GM18951 (cell line): ENCODE measurements around the gene DDX11.
"Not testable (repeated sequence)": the region's sequence is repeated elsewhere in the genome, so short reads cannot be mapped to it uniquely, and the experiment has no call there.

Source experiments
- POLR2A ChIP-seq: IDR thresholded peaks from 4 replicates; pipeline ENCODE4 v1.6.1; 2011; ENCODE audit warnings: mild to moderate bottlenecking; ENCODE audit not compliant: insufficient read length, insufficient read depth; ENCODE audit errors: extremely low read depth
- in situ Hi-C: fragments of 300-500 bp; cut with MboI; formaldehyde crosslinking; loops from one replicate; pipeline ENCODE4 v1.12.0; 2022; ENCODE audit warnings: low sequenced_read_pairs, mixed read lengths, inconsistent platforms; ENCODE audit not compliant: unreplicated experiment

Gene DDX11

GRCh38 chr12:31086032-31086431 is 12.4 kb downstream of the DDX11 start:
- in situ Hi-C loops, result not testable (repeated sequence)

GRCh38 chr12:31087486-31087885 is 13.8 kb downstream of the DDX11 start:
- in situ Hi-C loops, result not testable (repeated sequence)

GRCh38 chr12:31087956-31088355 is 14.3 kb downstream of the DDX11 start:
- in situ Hi-C loops, result not testable (repeated sequence)

- in situ Hi-C loops, result no loop called here
These were observed 15.4 kb downstream of the DDX11 start for GRCh38 chr12:31089072-31089471.

DNA sequence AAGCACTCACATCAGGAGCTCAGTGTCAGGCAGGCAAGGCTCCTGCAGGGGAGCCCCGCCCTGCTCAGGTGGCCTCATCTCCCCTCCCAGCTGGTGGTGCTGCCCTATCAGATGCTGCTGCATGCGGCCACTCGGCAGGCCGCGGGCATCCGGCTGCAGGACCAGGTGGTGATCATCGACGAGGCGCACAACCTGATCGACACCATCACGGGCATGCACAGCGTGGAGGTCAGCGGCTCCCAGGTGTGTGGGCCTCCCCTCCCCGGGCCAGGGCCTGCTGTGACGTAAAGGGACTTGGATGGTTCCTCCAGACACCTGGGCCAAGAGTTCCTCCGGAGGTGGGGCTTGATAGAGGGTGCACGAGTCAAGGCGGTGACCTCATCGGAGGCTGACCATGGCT is 18.0 kb downstream of the DDX11 start:
- in situ Hi-C loops, result not testable (repeated sequence)

More at GRCh38 chr12:31089072-31089471, 15.4 kb downstream of the DDX11 start:
- TF ChIP-seq POLR2A, result no peak

GRCh38 chr12:31092718-31093117 is 19.1 kb downstream of the DDX11 start:
- in situ Hi-C loops, result not testable (repeated sequence)

- in situ Hi-C loops, result not testable (repeated sequence)
These were observed 21.6 kb downstream of the DDX11 start for GRCh38 chr12:31095080-31095860.

DNA sequence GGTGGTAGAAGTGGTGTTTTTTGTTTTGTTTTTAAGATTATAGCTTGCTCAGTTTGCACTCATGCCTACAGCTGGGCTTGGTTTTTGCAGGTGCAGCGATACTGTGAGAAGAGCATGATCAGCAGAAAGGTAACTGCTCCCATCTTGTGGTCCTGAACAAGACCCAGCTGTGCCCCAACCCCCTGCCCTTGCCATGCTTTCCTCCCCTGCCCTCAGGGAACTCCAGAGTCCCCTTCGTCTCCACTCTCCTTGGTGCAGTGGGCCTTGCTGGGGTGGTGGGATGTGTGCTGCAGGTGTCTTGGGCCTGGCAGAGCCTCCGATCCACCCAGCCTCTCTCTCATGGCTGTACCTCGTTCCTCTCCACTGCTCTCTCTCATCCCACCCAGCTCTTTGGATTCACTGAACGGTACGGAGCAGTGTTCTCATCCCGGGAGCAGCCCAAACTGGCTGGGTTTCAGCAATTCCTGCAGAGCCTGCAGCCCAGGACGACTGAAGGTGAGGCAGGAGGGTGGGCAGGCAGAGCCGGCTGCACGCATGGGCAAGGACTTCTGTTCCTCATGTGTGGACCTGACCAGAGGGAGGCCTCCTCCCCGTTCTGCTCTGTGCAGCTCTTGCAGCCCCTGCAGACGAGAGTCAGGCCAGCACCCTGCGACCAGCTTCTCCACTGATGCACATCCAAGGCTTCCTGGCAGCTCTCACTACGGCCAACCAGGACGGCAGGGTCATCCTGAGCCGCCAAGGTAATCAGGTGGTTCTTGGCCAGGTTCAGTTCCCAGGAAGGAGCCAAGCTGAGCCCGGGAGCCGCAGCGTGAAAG is 22.8 kb downstream of the DDX11 start:
- in situ Hi-C loops, result not testable (repeated sequence)

- in situ Hi-C loops, result not testable (repeated sequence)
These were observed 24.2 kb downstream of the DDX11 start for GRCh38 chr12:31097819-31098218.

DNA sequence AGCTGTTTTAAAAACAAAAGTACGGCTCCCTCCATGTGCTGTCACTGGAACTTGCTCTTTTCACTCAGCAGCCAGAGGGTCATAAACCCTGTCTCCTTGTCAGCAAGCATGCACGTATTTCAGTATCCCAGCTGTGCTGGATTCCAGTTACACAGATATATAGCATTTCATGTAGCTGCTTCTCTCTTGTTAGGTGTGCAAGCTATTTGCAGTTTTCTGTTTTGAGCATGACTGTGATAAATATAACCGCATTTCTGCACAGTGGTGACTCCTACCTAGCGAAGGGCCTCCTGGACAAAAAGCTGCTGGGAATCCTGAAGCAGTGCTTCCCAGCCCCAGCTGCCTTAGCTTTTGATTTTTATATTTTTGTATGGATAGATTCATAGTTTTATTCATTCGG is 24.7 kb downstream of the DDX11 start:
- in situ Hi-C loops, result not testable (repeated sequence)

DNA sequence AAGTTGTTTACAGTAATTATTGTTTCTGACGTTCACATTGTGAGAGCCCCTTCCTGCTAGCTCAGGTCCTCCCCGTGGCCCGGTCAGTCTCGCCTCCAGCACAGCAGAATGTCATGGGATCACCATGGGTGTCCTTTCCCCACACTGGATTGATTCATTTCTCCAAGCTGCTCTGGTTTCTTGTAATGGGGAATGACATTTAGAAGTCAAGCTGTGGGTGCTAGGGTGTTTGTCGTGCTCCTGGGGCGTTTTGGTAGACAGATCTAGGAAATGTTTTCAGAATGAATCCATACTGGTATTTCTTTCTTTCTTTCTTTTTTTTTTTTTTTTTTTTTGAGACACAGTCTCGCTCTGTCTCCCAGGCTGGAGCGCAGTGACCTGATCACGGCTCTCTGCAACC is 25.1 kb downstream of the DDX11 start:
- in situ Hi-C loops, result not testable (repeated sequence)

DNA sequence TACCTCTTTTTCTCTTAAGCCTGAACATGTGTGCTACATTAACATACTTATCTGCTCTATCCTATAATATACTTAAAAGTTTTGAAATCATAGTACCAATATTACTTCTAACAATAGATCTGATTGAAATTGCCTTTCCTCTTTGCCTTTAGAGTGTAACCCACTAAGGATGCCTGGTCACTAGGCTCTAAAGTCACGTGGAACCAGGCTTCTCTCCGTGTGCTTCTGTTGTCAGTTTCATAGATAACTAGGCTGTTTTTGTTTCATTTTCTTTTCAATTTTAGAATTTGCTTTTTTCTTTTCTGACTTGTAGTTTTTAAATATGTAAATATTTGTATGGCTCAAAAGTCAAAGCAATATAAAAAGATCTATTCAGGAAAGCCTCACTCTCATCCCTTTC is 25.8 kb downstream of the DDX11 start:
- in situ Hi-C loops, result not testable (repeated sequence)

- in situ Hi-C loops, result loop anchor here (25.0 kb wide), 1 partner anchor 137 kb away; no protein-coding TSS in a partner anchor
These were observed 27.0 kb downstream of the DDX11 start for GRCh38 chr12:31100503-31101208.

GRCh38 chr12:31102125-31102524 is 28.5 kb downstream of the DDX11 start:
- in situ Hi-C loops, result loop anchor here (25.0 kb wide), 1 partner anchor 135 kb away; no protein-coding TSS in a partner anchor

DNA sequence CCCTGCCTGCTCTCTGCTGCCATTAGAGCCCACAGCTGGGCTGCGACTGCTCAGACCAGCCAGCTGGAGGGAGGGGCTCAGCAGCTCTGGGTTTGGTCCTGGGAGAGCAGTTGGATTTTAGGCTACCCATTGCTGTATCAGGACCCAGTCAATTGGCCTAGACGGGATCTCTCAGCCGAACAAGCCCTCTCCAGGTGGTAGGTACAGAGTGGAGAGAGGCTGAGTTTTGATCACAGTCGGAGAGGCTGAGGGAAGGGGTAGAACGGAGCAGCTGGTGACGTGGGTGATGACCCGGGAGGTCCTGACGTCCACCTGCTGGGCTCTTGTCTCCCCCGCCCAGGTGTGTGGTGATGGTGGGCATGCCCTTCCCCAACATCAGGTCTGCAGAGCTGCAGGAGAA is 28.9 kb downstream of the DDX11 start:
- in situ Hi-C loops, result loop anchor here (25.0 kb wide), 1 partner anchor 135 kb away; no protein-coding TSS in a partner anchor

DNA sequence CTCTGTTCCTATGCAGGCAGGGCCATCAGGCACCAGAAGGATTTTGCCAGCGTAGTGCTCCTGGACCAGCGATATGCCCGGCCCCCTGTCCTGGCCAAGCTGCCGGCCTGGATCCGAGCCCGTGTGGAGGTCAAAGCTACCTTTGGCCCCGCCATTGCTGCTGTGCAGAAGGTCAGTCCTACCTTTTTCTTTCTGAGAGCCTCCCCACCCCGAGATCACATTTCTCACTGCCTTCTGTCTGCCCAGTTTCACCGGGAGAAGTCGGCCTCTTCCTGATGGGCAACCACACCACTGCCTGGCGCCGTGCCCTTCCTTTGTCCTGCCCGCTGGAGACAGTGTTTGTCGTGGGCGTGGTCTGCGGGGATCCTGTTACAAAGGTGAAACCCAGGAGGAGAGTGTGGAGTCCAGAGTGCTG is 29.9 kb downstream of the DDX11 start:
- in situ Hi-C loops, result loop anchor here (25.0 kb wide), 1 partner anchor 134 kb away; no protein-coding TSS in a partner anchor

- in situ Hi-C loops, result loop anchor here (25.0 kb wide), 1 partner anchor 133 kb away; no protein-coding TSS in a partner anchor
These were observed 30.6 kb downstream of the DDX11 start for GRCh38 chr12:31104220-31104619.

- in situ Hi-C loops, result loop anchor here (25.0 kb wide), 1 partner anchor 133 kb away; no protein-coding TSS in a partner anchor
These were observed 31.1 kb downstream of the DDX11 start for GRCh38 chr12:31104773-31105172.
